ENCODE results near the gene KLF13. TPM values are rescaled to one million over a fixed set of nuclear protein-coding genes. Genes with fewer than 3 reads are reported as not detected.

KLF13 gene
- total and polyA plus RNA-seq, 11 donors: 22.4 to 74.0 (median 56.4) TPM

- intact Hi-C loops (cut with DNase I): loop anchor here in 3 of 10 donors (5.0 kb wide), 4 partner anchors 35 to 85 kb away; no protein-coding TSS in a partner anchor
- TF ChIP-seq POLR2A (IDR thresholded peaks at IDR 0.05) (no peak), CTCF (IDR thresholded peaks at IDR 0.05) (no peak)
- H3K36me3 ChIP-seq: no peaks in the 10 kb centered on the region
- no peak for ATAC-seq
- H3K4me3 ChIP-seq: no peak overlapping the region
- peaks cover 0 to 72% (median 56%) of the 10 kb centered on the region in 12 donors for H3K4me1 ChIP-seq
- WGBS, 4 donors: 93 to 96% (median 94%) methylated on average over 12 to 13 of the region's 13 CpGs
- peak overlapping the region in 1 of 12 donors; percentile 26 for H3K27ac ChIP-seq
- peaks cover 0 to 1% (median 0%) of the 10 kb centered on the region in 9 donors for H3K27me3 ChIP-seq
- DNase-seq: peak in 2 of 5 donors; percentile 9 to 12
- H3K9me3 ChIP-seq: no peaks in the 10 kb centered on the region
These were observed 24.5 kb upstream of the KLF13 start for GRCh38 chr15:31302029-31302657.

DNA sequence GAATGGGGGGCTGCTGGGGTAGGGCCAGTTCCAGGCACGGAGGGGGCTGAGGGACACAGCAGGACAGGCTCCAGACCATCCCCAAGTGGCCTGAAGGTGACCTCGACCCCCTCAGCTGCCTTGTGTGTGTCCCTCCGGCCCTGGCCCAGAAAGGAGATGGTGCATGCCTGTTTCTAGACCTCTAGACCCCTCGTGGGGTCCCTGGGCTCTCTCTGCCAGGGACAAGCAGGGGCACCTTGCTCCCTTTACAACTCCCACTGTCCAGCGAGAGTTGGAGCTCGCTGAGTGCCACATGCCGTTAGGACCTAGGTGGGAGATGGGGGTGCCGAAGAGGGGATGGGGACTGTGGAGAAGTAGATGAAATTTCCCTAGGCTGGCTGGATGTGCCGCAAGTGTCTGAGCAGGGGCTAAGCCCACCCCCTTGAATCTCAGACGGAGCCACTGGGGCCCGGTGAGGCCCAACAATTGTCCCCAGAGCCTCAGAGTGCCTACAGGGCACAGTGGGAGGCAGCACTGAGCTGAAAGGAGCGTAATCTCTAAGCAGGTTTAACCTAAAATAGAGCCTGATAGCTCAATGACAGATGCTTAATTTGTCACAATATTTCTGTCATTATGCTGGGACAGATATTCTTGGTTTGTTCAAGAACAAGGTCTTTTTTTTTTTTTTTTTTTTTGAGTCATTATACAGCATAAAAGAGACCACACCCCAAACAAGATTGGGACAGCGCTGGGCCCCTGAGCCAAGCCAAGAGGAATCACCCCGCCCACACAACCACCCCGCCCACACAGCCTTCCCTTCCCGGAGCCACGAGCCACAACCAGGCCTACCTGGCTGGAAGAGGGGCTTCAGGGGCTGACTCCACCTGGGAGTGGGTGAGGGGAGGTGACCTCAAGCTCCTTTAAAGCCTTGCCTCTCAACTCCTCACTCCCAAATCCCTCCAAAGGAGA lies 23.6 kb upstream of the KLF13 start:
- H3K4me3 ChIP-seq: no peak overlapping the region
- ATAC-seq: peak; percentile 26 to 49 (median 46)
- H3K27me3 ChIP-seq: peaks cover 0 to 8% (median 0%) of the 10 kb centered on the region in 9 donors
- peaks cover 0 to 81% (median 60%) of the 10 kb centered on the region in 12 donors for H3K4me1 ChIP-seq
- peak overlapping the region in 2 of 12 donors; percentile 6 to 29 for H3K27ac ChIP-seq
- peak in 3 of 5 donors; percentile 43 to 66 (median 52) for DNase-seq
- H3K36me3 ChIP-seq: no peaks in the 10 kb centered on the region
- 62 to 70% (median 67%) methylated on average over 15 to 17 of the region's 17 CpGs for WGBS, 4 donors
- peak in 4 of 12 donors; percentile 7 to 36 (median 30) for TF ChIP-seq CTCF (IDR thresholded peaks at IDR 0.05)
- no peak for TF ChIP-seq POLR2A (IDR thresholded peaks at IDR 0.05)
- H3K9me3 ChIP-seq: no peaks in the 10 kb centered on the region
- intact Hi-C loops (cut with DNase I): loop anchor here in 3 of 10 donors (5.0 kb wide), 4 partner anchors 36 to 86 kb away; no protein-coding TSS in a partner anchor

GRCh38 chr15:31303726-31304648 lies 22.6 kb upstream of the KLF13 start:
- Histone ChIP-seq H3K9me3 (no peaks in the 10 kb centered on the region), H3K4me3 (no peak overlapping the region), H3K4me1 (peaks cover 0 to 82% (median 60%) of the 10 kb centered on the region in 12 donors), H3K27me3 (peaks cover 0 to 8% (median 0%) of the 10 kb centered on the region in 9 donors), H3K27ac (peak overlapping the region in 2 of 12 donors; percentile 14 to 29), H3K36me3 (no peaks in the 10 kb centered on the region)
- no peak for ATAC-seq
- TF ChIP-seq POLR2A (IDR thresholded peaks at IDR 0.05) (no peak), CTCF (IDR thresholded peaks at IDR 0.05) (no peak)
- DNase-seq: peak in 2 of 5 donors; percentile 16 to 28
- 73 to 90% (median 80%) methylated on average over 9 to 14 of the region's 14 CpGs for WGBS, 4 donors
- intact Hi-C loops (cut with DNase I): loop anchor here in 5 of 10 donors (2.0 to 5.0 kb wide), 6 partner anchors 17 to 87 kb away; no protein-coding TSS in a partner anchor
